Measurements from ENCODE around the gene FUT1.

FUT1 gene

DNA sequence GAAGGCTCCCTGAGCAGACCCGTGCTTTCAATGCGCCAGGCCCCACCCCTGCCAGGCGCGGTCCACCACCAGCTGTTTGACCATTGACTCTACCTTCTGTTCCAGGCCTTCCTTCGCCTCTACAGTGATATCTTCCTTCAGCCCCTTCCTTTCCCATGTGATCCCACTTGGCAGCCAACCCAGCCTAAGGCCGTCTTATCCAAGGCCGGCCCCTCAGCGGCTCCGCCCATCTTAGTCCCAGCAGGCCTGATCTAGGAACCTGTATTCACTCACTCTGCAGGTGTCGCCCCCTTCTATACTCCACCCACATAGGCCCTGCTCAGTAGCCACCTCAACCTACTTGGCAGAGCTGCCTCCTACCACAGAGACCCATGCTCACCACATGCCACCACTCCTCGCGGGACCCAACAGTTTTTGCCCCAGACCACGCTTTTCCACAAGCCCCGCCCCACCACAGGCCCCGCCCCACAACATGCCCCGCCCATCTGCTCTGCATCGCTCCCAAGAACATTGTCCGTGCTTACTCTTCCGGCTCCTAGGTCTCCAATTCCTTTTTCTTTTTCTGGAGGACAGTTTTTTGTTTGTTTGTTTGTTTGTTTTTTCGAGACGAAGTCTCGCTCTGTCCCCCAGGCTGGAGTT lies 15.0 kb downstream of the FUT1 start:
- Histone ChIP-seq H3K9me3 (ENCODE audit: control insufficient read depth in 1 of 2, low read length in 2 of 2) (no peaks in the 10 kb centered on the region), H3K4me3 (ENCODE audit: low read depth in 1 of 2, low read length in 2 of 2) (no peak overlapping the region), H3K36me3 (ENCODE audit: control insufficient read depth in 1 of 2, insufficient read depth in 2 of 2, low read length in 2 of 2) (no peaks in the 10 kb centered on the region), H3K27me3 (ENCODE audit: low read depth, low read length) (peaks cover 6% of the 10 kb centered on the region), H3K4me1 (ENCODE audit: control insufficient read depth in 1 of 2, insufficient read depth in 2 of 2, low read length in 2 of 2) (peaks cover 0 to 5% of the 10 kb centered on the region in 2 donors), H3K27ac (ENCODE audit: low read length) (no peak overlapping the region)

DNA sequence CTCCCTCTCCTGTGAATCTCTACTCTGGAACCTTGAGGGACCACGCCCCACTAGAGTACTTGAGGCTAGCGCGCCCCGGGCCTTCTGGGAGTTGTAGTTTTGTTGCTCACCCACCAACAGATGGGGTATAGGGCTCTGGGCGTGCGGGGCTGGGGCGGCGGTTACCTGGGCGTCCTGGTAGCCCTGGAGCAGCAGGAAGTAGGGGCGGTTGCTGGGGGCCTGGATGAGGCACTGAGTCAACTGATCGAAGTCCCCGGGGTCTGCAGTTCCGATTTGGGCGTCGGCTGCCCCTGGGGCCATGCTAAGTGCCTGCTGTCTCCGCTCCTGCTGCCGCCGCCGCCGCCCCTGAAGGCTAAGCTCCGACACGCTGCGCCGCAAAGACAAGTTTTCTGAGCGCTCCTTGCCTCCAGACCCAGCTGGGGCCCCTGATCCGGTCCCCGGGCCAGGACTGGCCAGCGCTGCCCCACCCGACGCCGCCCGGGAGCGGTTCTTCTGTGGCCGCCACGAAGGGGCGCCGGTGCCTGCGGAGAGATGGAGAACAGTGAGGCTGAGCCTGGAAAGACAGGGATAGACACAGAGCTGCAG lies 17.3 kb downstream of the FUT1 start:
- Histone ChIP-seq H3K27ac (ENCODE audit: low read length) (no peak overlapping the region), H3K9me3 (ENCODE audit: control insufficient read depth in 1 of 2, low read length in 2 of 2) (no peaks in the 10 kb centered on the region), H3K27me3 (ENCODE audit: low read depth, low read length) (peaks cover 5% of the 10 kb centered on the region), H3K4me1 (ENCODE audit: control insufficient read depth in 1 of 2, insufficient read depth in 2 of 2, low read length in 2 of 2) (peaks cover 0 to 5% of the 10 kb centered on the region in 2 donors), H3K36me3 (ENCODE audit: control insufficient read depth in 1 of 2, insufficient read depth in 2 of 2, low read length in 2 of 2) (no peaks in the 10 kb centered on the region), H3K4me3 (ENCODE audit: low read depth in 1 of 2, low read length in 2 of 2) (no peak overlapping the region)

DNA sequence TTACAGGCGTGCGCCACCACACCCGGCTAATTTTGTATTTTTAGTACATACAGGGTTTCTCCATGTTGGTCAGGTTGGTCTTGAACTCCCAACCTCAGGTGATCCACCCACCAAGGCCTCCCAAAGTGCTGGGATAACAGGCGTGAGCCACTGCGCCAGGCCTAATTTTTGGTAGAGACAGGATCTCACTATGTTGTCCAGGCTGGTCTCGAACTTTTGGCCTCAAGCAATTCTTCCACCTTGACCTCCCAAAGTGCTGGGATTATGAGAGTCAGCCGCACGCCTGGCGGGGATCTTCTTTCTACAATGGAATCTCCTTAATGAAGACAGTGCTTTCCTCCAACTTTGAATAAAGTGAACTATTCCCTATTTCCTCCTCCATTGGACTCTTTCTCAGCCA lies 17.8 kb downstream of the FUT1 start:
- Histone ChIP-seq H3K4me3 (ENCODE audit: low read depth in 1 of 2, low read length in 2 of 2) (no peak overlapping the region), H3K36me3 (ENCODE audit: control insufficient read depth in 1 of 2, insufficient read depth in 2 of 2, low read length in 2 of 2) (no peaks in the 10 kb centered on the region), H3K27me3 (ENCODE audit: low read depth, low read length) (no peaks in the 10 kb centered on the region), H3K27ac (ENCODE audit: low read length) (no peak overlapping the region), H3K4me1 (ENCODE audit: control insufficient read depth in 1 of 2, insufficient read depth in 2 of 2, low read length in 2 of 2) (peaks cover 0 to 5% of the 10 kb centered on the region in 2 donors), H3K9me3 (ENCODE audit: control insufficient read depth in 1 of 2, low read length in 2 of 2) (no peaks in the 10 kb centered on the region)

DNA sequence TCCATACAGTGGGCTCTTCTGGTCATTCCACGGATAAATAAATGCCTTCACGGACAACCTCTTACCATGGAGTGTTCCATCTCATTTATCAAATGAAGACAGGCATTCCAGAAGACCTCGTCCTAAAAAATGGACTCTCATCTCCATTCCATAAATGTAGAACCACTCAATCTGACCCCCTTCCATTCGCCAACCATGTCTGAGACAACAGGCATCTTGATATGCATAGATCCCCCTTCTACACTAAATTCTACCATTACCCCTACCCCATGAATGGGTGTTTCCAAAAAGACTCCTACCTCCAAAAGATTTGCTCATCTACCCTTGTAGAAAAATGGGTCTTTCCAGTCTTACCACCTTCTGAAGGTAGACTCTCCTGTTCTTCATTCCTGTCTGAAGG lies 21.0 kb downstream of the FUT1 start:
- H3K36me3 ChIP-seq (ENCODE audit: control insufficient read depth in 1 of 2, insufficient read depth in 2 of 2, low read length in 2 of 2), result no peaks in the 10 kb centered on the region
- no peaks in the 10 kb centered on the region for H3K9me3 ChIP-seq (ENCODE audit: control insufficient read depth in 1 of 2, low read length in 2 of 2)

DNA sequence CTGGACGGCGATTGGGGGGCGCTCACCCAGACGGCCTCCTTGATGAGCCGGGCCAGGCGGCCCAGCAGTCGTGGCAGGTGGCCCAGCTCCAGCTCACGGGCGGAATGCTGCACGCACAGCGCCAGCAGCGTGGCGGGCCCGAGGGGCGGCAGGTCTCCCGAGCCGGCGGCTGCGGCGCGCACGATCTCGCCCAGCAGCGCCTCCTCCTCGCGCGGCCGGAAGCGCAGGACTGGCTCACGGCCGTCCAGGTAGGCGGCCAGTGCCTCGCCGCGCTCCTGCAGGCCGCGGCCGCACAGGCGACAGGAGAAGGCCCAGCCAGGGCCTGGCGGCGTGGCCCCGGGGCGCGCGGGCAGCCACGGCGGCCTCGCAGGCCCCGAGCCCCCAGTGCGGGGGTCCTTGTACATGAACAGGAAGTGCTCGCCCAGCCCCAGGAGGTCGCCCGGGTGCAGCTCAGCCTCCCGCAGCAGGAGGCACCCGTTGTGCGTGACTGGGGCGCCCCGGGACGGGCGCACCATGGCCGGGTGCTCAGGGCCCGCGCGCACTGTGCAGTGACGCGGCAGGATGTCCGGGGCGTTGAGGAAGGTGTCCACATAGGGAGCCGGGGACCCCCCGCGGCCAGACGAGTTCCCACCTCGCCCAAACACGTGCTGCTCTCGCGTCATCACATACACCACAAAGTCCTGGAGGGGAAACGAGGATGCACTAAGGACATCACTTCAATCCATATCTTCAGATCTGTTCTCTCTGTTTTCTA lies 23.4 kb downstream of the FUT1 start:
- Histone ChIP-seq H3K4me1 (ENCODE audit: control insufficient read depth in 1 of 2, insufficient read depth in 2 of 2, low read length in 2 of 2) (peaks cover 3% of the 10 kb centered on the region in 2 donors), H3K27me3 (ENCODE audit: low read depth, low read length) (no peaks in the 10 kb centered on the region), H3K27ac (ENCODE audit: low read length) (no peak overlapping the region), H3K36me3 (ENCODE audit: control insufficient read depth in 1 of 2, insufficient read depth in 2 of 2, low read length in 2 of 2) (peaks cover 0 to 4% of the 10 kb centered on the region in 2 donors), H3K4me3 (ENCODE audit: low read depth in 1 of 2, low read length in 2 of 2) (no peak overlapping the region), H3K9me3 (ENCODE audit: control insufficient read depth in 1 of 2, low read length in 2 of 2) (no peaks in the 10 kb centered on the region)

More for the DNA sequence above, 21.0 kb downstream of the FUT1 start:
- Histone ChIP-seq H3K27ac (ENCODE audit: low read length) (no peak overlapping the region), H3K4me1 (ENCODE audit: control insufficient read depth in 1 of 2, insufficient read depth in 2 of 2, low read length in 2 of 2) (peaks cover 0 to 3% of the 10 kb centered on the region in 2 donors), H3K27me3 (ENCODE audit: low read depth, low read length) (no peaks in the 10 kb centered on the region), H3K4me3 (ENCODE audit: low read depth in 1 of 2, low read length in 2 of 2) (no peak overlapping the region)

DNA sequence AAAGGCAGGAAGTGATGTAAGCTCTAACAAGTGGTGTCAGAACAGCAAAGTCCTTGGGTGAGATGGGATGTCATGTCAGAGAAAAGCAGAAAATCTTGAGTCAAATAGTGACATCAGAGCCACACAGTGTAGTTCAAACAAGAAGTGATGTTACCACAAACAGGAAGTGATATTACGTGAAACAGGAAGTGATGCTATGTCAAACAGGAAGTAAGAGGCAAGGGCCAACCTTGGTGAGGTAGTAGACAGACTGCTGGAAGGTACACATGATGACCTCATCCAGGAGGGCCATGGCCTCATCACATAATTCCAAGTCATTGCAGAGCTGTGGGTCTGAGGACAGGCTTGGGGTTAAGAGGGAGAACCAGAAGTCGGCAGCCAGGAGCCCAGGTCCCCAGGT lies 25.9 kb downstream of the FUT1 start:
- no peaks in the 10 kb centered on the region for H3K27me3 ChIP-seq (ENCODE audit: low read depth, low read length)
- no peak overlapping the region for H3K4me3 ChIP-seq (ENCODE audit: low read depth in 1 of 2, low read length in 2 of 2)
- H3K27ac ChIP-seq (ENCODE audit: low read length), result no peak overlapping the region
- H3K4me1 ChIP-seq (ENCODE audit: control insufficient read depth in 1 of 2, insufficient read depth in 2 of 2, low read length in 2 of 2), result peaks cover 3% of the 10 kb centered on the region in 2 donors
- H3K36me3 ChIP-seq (ENCODE audit: control insufficient read depth in 1 of 2, insufficient read depth in 2 of 2, low read length in 2 of 2), result peaks cover 0 to 6% of the 10 kb centered on the region in 2 donors
- H3K9me3 ChIP-seq (ENCODE audit: control insufficient read depth in 1 of 2, low read length in 2 of 2), result no peaks in the 10 kb centered on the region

DNA sequence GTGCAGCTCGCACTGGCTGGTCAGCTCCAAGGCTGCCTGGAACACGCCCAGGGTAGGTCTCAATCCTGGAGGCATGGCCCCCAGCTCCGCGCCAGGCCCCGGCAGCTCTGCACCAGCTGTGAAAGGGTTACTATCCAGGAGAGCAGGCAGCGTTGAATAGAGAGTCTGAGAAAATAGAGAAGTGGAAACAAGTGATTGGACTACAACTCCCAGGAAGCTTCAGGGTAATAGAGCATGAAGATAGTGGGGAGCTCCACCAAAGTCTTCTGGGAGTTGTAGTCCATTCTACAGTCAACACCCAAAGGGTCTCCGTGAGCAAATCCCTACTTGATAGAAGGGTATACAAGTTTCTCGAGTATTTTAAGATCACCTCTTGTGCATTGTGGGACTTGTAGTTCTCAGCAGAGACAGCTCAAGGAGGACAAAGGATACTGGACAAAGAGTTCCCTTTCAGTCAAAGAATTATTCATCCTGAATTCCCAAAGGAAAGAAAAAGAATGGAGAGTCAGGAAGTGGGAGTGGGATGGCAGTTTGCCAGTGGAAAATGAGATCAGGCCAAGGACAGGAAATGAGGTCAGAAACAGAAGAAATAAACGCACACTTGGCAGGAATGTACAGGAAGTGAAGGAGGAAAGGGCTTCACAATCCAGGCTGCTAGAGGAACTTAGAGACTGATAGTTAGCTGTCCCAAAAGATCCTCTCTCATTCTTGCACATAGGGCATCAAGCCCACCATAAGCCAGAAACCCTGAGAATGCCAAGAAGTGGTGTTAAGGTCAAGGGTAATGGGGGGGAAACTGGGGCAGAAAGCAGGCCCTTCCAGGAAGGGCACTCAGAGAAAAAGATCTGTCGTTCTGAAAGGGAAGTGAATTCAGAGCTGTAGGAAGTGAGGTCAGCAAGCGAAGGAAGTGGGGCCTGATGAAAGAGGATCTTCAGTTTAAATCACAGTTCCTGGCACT lies 27.4 kb downstream of the FUT1 start:
- peaks cover 7 to 9% of the 10 kb centered on the region in 2 donors for H3K4me1 ChIP-seq (ENCODE audit: control insufficient read depth in 1 of 2, insufficient read depth in 2 of 2, low read length in 2 of 2)
- peaks cover 0 to 6% of the 10 kb centered on the region in 2 donors for H3K36me3 ChIP-seq (ENCODE audit: control insufficient read depth in 1 of 2, insufficient read depth in 2 of 2, low read length in 2 of 2)
- H3K9me3 ChIP-seq (ENCODE audit: control insufficient read depth in 1 of 2, low read length in 2 of 2), result no peaks in the 10 kb centered on the region
- H3K4me3 ChIP-seq (ENCODE audit: low read depth in 1 of 2, low read length in 2 of 2), result no peak overlapping the region
- H3K27me3 ChIP-seq (ENCODE audit: low read depth, low read length), result no peaks in the 10 kb centered on the region
- peak overlapping the region; percentile 74 for H3K27ac ChIP-seq (ENCODE audit: low read length)

DNA sequence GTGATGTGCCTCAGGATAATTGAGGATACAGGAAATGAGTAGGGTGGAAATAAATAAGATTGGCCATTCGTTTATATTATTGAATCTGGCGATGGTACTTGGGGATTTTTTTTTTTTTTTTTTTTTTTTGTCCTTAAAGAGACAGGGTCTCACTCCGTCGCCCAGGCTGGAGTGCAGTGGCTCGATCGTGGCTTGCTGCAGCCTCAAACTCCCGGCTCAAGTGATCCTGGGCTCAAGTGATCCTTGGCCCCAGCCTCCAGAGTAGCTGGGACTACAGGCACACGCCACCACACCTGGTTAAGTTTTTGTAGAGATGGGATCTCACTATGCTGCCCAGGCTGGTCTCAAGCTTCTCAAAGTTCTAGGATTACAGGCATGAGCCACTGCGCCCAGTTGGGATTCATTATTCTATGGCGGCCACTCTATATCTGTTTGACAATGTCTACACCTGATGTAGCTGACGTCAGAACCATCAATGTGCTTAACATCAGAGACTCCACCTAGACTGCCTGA lies 30.2 kb downstream of the FUT1 start:
- no peaks in the 10 kb centered on the region for H3K27me3 ChIP-seq (ENCODE audit: low read depth, low read length)
- no peak overlapping the region for H3K27ac ChIP-seq (ENCODE audit: low read length)
- peaks cover 0 to 6% of the 10 kb centered on the region in 2 donors for H3K36me3 ChIP-seq (ENCODE audit: control insufficient read depth in 1 of 2, insufficient read depth in 2 of 2, low read length in 2 of 2)
- H3K4me1 ChIP-seq (ENCODE audit: control insufficient read depth in 1 of 2, insufficient read depth in 2 of 2, low read length in 2 of 2), result peaks cover 7 to 16% of the 10 kb centered on the region in 2 donors
- no peaks in the 10 kb centered on the region for H3K9me3 ChIP-seq (ENCODE audit: control insufficient read depth in 1 of 2, low read length in 2 of 2)
- H3K4me3 ChIP-seq (ENCODE audit: low read depth in 1 of 2, low read length in 2 of 2), result no peak overlapping the region

DNA sequence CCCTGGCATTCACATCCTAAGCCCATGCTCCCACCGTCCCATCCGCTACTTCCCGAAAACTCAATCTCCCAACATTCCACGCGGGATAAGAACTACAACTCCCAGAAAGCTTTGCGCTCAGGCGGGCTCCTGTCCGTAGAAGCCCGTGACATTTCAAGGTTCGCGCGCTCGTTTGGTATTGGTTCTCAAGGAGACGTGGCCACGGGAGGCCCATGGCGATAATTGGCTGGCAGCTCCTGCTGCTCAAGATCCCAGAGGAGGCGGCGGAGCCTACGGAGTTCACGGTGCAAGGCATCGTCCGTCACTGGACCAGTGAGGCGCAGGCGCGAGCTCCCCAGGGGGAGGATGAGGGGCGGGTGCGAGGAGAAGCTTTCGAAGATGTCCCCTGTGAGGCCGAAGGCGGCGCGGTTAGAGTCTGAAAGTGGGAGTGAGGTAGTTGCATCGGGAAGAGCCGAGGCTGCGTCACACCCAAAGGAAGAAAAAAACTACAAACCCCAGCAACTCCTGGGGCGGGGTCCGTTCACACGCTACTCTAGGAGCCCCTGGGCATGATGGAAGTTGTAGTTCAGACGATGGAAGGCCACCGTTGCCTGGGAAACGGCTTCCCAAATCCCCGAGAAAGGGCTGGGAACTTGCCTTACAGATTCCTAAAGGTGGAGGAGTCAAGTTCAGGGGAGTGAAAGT lies 31.7 kb downstream of the FUT1 start:
- Histone ChIP-seq H3K27me3 (ENCODE audit: low read depth, low read length) (no peaks in the 10 kb centered on the region), H3K36me3 (ENCODE audit: control insufficient read depth in 1 of 2, insufficient read depth in 2 of 2, low read length in 2 of 2) (peaks cover 0 to 6% of the 10 kb centered on the region in 2 donors), H3K27ac (ENCODE audit: low read length) (peak overlapping the region; percentile 75), H3K9me3 (ENCODE audit: control insufficient read depth in 1 of 2, low read length in 2 of 2) (no peaks in the 10 kb centered on the region), H3K4me3 (ENCODE audit: low read depth in 1 of 2, low read length in 2 of 2) (peak overlapping the region; percentile 62 to 72), H3K4me1 (ENCODE audit: control insufficient read depth in 1 of 2, insufficient read depth in 2 of 2, low read length in 2 of 2) (peaks cover 7 to 27% of the 10 kb centered on the region in 2 donors)

DNA sequence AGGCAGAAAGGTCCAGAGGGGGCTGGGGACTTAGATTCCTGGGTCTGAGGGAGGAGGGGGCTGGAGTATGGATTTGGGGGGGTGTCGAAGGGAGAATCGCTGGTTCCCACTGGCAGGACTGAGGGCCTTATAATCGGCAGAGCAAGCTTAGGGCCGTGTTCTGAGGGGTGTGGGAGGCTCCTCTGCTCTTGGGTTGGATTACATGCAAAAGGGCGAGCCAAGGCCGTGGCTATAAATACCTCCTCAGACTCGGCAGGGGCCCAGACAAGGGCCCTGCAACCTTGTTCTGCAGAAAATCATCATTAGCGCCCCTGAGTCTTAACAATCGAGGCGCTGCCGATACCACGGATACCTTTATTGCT lies 32.2 kb downstream of the FUT1 start:
- no peaks in the 10 kb centered on the region for H3K9me3 ChIP-seq (ENCODE audit: control insufficient read depth in 1 of 2, low read length in 2 of 2)
- no peak overlapping the region for H3K27ac ChIP-seq (ENCODE audit: low read length)
- H3K4me1 ChIP-seq (ENCODE audit: control insufficient read depth in 1 of 2, insufficient read depth in 2 of 2, low read length in 2 of 2), result peaks cover 7 to 29% of the 10 kb centered on the region in 2 donors
- H3K36me3 ChIP-seq (ENCODE audit: control insufficient read depth in 1 of 2, insufficient read depth in 2 of 2, low read length in 2 of 2), result peaks cover 0 to 6% of the 10 kb centered on the region in 2 donors
- no peaks in the 10 kb centered on the region for H3K27me3 ChIP-seq (ENCODE audit: low read depth, low read length)
- H3K4me3 ChIP-seq (ENCODE audit: low read depth in 1 of 2, low read length in 2 of 2), result peak overlapping the region; percentile 62 to 72

Data from muscle layer of duodenum (tissue), 2 donors.